Loucy (cell line): ENCODE measurements around the gene ABHD18.

Experiments used
- EZH2phosphoT487 ChIP-seq: fragments of 200-600 bp; IDR thresholded peaks from 2 replicates; pipeline ENCODE4 v1.6.1; 2018; ENCODE audit warnings: antibody characterized with exemption, mild to moderate bottlenecking, moderate library complexity, borderline replicate concordance
- TF ChIP-seq, protein P1 (sequence below): fragments of 200-600 bp; sonication (generic); conservative IDR thresholded peaks from 2 replicates; pipeline ENCODE4 v1.5.1; 2014; ENCODE audit warnings: mild to moderate bottlenecking, antibody characterized with exemption, low read length

DNA sequence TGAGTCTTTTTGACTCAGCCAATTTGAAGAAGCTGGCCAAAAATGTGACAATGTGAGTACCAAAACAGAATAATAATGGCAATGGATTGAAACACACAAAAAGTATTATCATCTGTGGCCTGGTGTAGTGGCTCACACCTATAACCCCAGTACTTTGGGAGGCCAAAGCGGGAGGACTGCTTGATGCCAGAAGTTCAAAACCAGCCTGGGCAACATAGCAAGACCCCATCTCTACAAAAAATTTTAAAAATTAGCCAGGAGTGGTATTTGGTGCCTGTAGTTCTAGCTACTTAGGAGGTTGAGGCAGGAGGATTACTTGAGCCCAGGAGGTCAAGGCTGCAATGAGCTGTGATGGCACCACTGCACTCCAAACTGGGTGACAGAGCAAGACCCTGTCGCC is 43.0 kb upstream of the ABHD18 start:
- TF ChIP-seq, protein P1, sequence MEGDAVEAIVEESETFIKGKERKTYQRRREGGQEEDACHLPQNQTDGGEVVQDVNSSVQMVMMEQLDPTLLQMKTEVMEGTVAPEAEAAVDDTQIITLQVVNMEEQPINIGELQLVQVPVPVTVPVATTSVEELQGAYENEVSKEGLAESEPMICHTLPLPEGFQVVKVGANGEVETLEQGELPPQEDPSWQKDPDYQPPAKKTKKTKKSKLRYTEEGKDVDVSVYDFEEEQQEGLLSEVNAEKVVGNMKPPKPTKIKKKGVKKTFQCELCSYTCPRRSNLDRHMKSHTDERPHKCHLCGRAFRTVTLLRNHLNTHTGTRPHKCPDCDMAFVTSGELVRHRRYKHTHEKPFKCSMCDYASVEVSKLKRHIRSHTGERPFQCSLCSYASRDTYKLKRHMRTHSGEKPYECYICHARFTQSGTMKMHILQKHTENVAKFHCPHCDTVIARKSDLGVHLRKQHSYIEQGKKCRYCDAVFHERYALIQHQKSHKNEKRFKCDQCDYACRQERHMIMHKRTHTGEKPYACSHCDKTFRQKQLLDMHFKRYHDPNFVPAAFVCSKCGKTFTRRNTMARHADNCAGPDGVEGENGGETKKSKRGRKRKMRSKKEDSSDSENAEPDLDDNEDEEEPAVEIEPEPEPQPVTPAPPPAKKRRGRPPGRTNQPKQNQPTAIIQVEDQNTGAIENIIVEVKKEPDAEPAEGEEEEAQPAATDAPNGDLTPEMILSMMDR, result no peak
- TF ChIP-seq EZH2phosphoT487, result no peak
